ENCODE results near the gene CD24.

The CD24 gene

GRCh38 chr6:106924694-106925523 lies 49.6 kb downstream of the CD24 start:
- Histone ChIP-seq H3K9me2 (replicated peaks; ENCODE audit: insufficient read depth, low read length) (no peaks in the 10 kb centered on the region), H3K79me2 (ENCODE audit: insufficient read depth, low read length) (no peaks in the 10 kb centered on the region), H3K36me3 (ENCODE audit: low read length) (no peaks in the 10 kb centered on the region), H3K9ac (ENCODE audit: low read length) (no peak overlapping the region), H3K9me3 (ENCODE audit: insufficient read depth, low read length) (no peaks in the 10 kb centered on the region), H3K4me2 (ENCODE audit: low read depth, low read length, poor library complexity, severe bottlenecking) (no peak overlapping the region), H3F3A (ENCODE audit: insufficient read depth) (no peaks in the 10 kb centered on the region), H4K20me1 (ENCODE audit: low read depth, low read length) (no peaks in the 10 kb centered on the region), H3K27ac (ENCODE audit: low read depth, low read length) (no peak overlapping the region), H2AFZ (ENCODE audit: low read depth, low read length, severe bottlenecking) (no peak overlapping the region), H3K27me3 (ENCODE audit: low read length) (no peaks in the 10 kb centered on the region), H3K4me3 (ENCODE audit: insufficient read depth, low read length, poor library complexity, severe bottlenecking) (no peak overlapping the region)
- no peak for TF ChIP-seq EZH2phosphoT487 (conservative IDR thresholded peaks at IDR 0.05; ENCODE audit: low read length)
- TF ChIP-seq, protein P1, sequence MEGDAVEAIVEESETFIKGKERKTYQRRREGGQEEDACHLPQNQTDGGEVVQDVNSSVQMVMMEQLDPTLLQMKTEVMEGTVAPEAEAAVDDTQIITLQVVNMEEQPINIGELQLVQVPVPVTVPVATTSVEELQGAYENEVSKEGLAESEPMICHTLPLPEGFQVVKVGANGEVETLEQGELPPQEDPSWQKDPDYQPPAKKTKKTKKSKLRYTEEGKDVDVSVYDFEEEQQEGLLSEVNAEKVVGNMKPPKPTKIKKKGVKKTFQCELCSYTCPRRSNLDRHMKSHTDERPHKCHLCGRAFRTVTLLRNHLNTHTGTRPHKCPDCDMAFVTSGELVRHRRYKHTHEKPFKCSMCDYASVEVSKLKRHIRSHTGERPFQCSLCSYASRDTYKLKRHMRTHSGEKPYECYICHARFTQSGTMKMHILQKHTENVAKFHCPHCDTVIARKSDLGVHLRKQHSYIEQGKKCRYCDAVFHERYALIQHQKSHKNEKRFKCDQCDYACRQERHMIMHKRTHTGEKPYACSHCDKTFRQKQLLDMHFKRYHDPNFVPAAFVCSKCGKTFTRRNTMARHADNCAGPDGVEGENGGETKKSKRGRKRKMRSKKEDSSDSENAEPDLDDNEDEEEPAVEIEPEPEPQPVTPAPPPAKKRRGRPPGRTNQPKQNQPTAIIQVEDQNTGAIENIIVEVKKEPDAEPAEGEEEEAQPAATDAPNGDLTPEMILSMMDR (IDR thresholded peaks at IDR 0.05; ENCODE audit: insufficient read depth, low read length, poor library complexity, severe bottlenecking), result no peak

- Histone ChIP-seq H3K9me3 (ENCODE audit: insufficient read depth, low read length) (no peaks in the 10 kb centered on the region), H3K9ac (ENCODE audit: low read length) (no peak overlapping the region), H4K20me1 (ENCODE audit: low read depth, low read length) (no peaks in the 10 kb centered on the region; the same call in 1 of the 2 replicates), H3K79me2 (ENCODE audit: insufficient read depth, low read length) (no peaks in the 10 kb centered on the region), H3K36me3 (ENCODE audit: low read length) (no peaks in the 10 kb centered on the region), H3K4me2 (ENCODE audit: low read depth, low read length, poor library complexity, severe bottlenecking) (no peak overlapping the region), H3K27me3 (ENCODE audit: low read length) (no peaks in the 10 kb centered on the region), H3K4me3 (ENCODE audit: insufficient read depth, low read length, poor library complexity, severe bottlenecking) (no peak overlapping the region), H3F3A (ENCODE audit: insufficient read depth) (no peaks in the 10 kb centered on the region), H3K9me2 (replicated peaks; ENCODE audit: insufficient read depth, low read length) (no peaks in the 10 kb centered on the region), H3K27ac (ENCODE audit: low read depth, low read length) (no peak overlapping the region), H2AFZ (ENCODE audit: low read depth, low read length, severe bottlenecking) (no peak overlapping the region)
- TF ChIP-seq, protein P1 (IDR thresholded peaks at IDR 0.05; ENCODE audit: insufficient read depth, low read length, poor library complexity, severe bottlenecking), result no peak
- TF ChIP-seq EZH2phosphoT487 (conservative IDR thresholded peaks at IDR 0.05; ENCODE audit: low read length), result no peak
These were observed 51.9 kb downstream of the CD24 start for GRCh38 chr6:106922626-106923025.

Measured in SU-DHL-6 (cell line).